HepG2 (cell line): ENCODE measurements around the gene MISP3. TPM values are rescaled to one million over a fixed set of nuclear protein-coding genes. Genes with fewer than 3 reads are reported as not detected.

Source experiments
- ATAC-seq: fragments of 200-7000 bp; cut with Tn5 transposase; 3 replicates; pipeline ENCODE4 v1.9.1; 2020; ENCODE audit warnings: mild to moderate bottlenecking, moderate library complexity
- BruUV-seq: library from RNA; stranded (reverse); fragments of 400-500 nt; replicated peaks from 2 replicates; lab custom pipeline; 2021; lab: Mats Ljungman, UMichigan
- CTCF ChIA-PET: fragments of 300-600 bp; formaldehyde crosslinking; extraction: SDS; loops from one replicate; lab custom pipeline; 2021; ENCODE audit warnings: low total read pairs, inconsistent platforms, low intra/inter-chr PET ratio; lab: Yijun Ruan, JAX
- POLR2A ChIA-PET: fragments of 350-600 bp; sonication (Branson Sonifier 250); formaldehyde crosslinking; loops from one replicate; lab custom pipeline; 2020; ENCODE audit warnings: antibody characterized with exemption, inconsistent platforms; lab: Yijun Ruan, JAX
- DNase-seq: peaks from one replicate; pipeline ENCODE4 v3.0.0-alpha.2; 2015; ENCODE audit warnings: low spot score
- FAIRE-seq: peaks from 3 replicates; lab custom pipeline; 2011; peaks lifted over from hg19 to GRCh38; lab: Jason Lieb, UNC
- H2AFZ ChIP-seq: one replicate; pipeline ENCODE4 v1.6.1; 2011; ENCODE audit warnings: low read length, inconsistent platforms
- H3K27ac ChIP-seq: fragments of 300-600 bp; 3 replicates; pipeline ENCODE4 v1.8.0; 2011; ENCODE audit warnings: mixed run types, mild to moderate bottlenecking, mixed read lengths, low read length, inconsistent platforms; ENCODE audit not compliant: insufficient read depth; ENCODE audit errors: extremely low read length
- H3K27me3 ChIP-seq, 2 experiments: fragments of 200-600 bp in 1 of 2; 2 replicates in 1 of 2; 3 replicates in 1 of 2; pipeline versions ENCODE4 v1.6.0 to v1.8.0; 2011; ENCODE audit warnings: low read length in 2 of 2, mild to moderate bottlenecking in 2 of 2, moderate library complexity in 2 of 2, inconsistent platforms in 1 of 2; ENCODE audit not compliant: insufficient read depth in 2 of 2, control insufficient read depth in 1 of 2
- H3K36me3 ChIP-seq, 2 experiments: fragments of 200-600 bp in 1 of 2; replicated peaks in 1 of 2; 2 replicates in 1 of 2; 3 replicates in 1 of 2; pipeline versions ENCODE4 v1.5.1 to v1.8.0; 2011; ENCODE audit warnings: low read length in 2 of 2, inconsistent platforms in 1 of 2; ENCODE audit not compliant: insufficient read depth in 2 of 2, control insufficient read depth in 1 of 2
- H3K4me1 ChIP-seq: 2 replicates; pipeline ENCODE4 v1.5.1; 2012; ENCODE audit warnings: low read length, inconsistent platforms; ENCODE audit not compliant: insufficient read depth
- H3K4me2 ChIP-seq: 2 replicates; pipeline ENCODE4 v1.6.0; 2011; ENCODE audit warnings: low read depth, low read length, inconsistent platforms
- H3K4me3 ChIP-seq, 3 experiments: fragments of 200-600 bp in 1 of 3; sonication (generic), shearing (Covaris generic) in 1 of 3; replicated peaks in 1 of 3; 2 replicates each; pipeline ENCODE4 v1.5.1; 2011 to 2016; ENCODE audit warnings: low read length in 3 of 3, inconsistent platforms in 2 of 3, low read depth in 2 of 3, mild to moderate bottlenecking in 2 of 3, control low read depth in 1 of 3, mixed read lengths in 1 of 3; ENCODE audit not compliant: insufficient read depth in 1 of 3
- H3K79me2 ChIP-seq: one replicate; pipeline ENCODE4 v1.6.1; 2011; ENCODE audit warnings: low read length, inconsistent platforms; ENCODE audit not compliant: insufficient read depth
- H3K9ac ChIP-seq: 2 replicates; pipeline ENCODE4 v1.6.0; 2011; ENCODE audit warnings: mild to moderate bottlenecking, low read depth, low read length, inconsistent platforms; ENCODE audit not compliant: insufficient read depth
- H3K9me3 ChIP-seq: 2 replicates; pipeline ENCODE4 v1.5.1; 2012; ENCODE audit warnings: mild to moderate bottlenecking, low read length
- H4K20me1 ChIP-seq: 2 replicates; pipeline ENCODE4 v1.6.0; 2011; ENCODE audit warnings: inconsistent platforms, mild to moderate bottlenecking, low read length, moderate library complexity; ENCODE audit not compliant: insufficient read depth
- AGO2 ChIP-seq: fragments of 200-400 bp; formaldehyde crosslinking; optimal IDR thresholded peaks from 2 replicates; pipeline ENCODE3; 2017; ENCODE audit warnings: mild to moderate bottlenecking, low read depth, low read length, moderate library complexity
- ZBTB38 ChIP-seq: sonication (generic); formaldehyde crosslinking; IDR thresholded peaks from 2 replicates; pipeline ENCODE4 v1.5.1; 2020; ENCODE audit warnings: mild to moderate bottlenecking, missing genetic modification reagents
- ZKSCAN5 ChIP-seq: sonication (generic); formaldehyde crosslinking; IDR thresholded peaks from 2 replicates; pipeline ENCODE4 v1.5.1; 2020; ENCODE audit warnings: mild to moderate bottlenecking, missing genetic modification reagents
- ZNF280D ChIP-seq: sonication (generic); formaldehyde crosslinking; IDR thresholded peaks from 2 replicates; pipeline ENCODE4 v1.5.1; 2020; ENCODE audit warnings: mild to moderate bottlenecking, missing genetic modification reagents
- WGBS: methylation state at CpG from one replicate; pipeline ENCODE4 v1.1.6; 2017; ENCODE audit warnings: low lambda C conversion rate; 5-methylcytosine and 5-hydroxymethylcytosine counted together
- in situ Hi-C: cut with HindIII; loops from 2 replicates; pipeline ENCODE4 v1.10.0; 2017; ENCODE audit warnings: low pct_unique_long_range_greater_than_20kb; ENCODE audit not compliant: extremely low pct_ligation_motif_present
- intact Hi-C: fragments of 100-400 bp; cut with micrococcal nuclease; formaldehyde crosslinking; loops from one replicate; pipeline ENCODE4 v1.10.0; 2022; ENCODE audit not compliant: unreplicated experiment
- polyA plus RNA-seq, 8 experiments: library from polyadenylated mRNA; depleted of rRNA in 3 of 8; stranded (reverse) in 7 of 8; unstranded in 1 of 8; fragments of >200 nt; fragmentation: Illumina TruSeq in 4 of 8; extraction: Trizol in 4 of 8; gene quantifications; 2 replicates each; pipeline versions ENCODE4 v1.2.1 to v1.2.3, GENCODE V29; 2011 to 2016; ENCODE audit warnings: low read depth in 4 of 8, missing spikeins in 1 of 8, mixed read lengths in 1 of 8; ENCODE audit not compliant: insufficient read depth in 1 of 8
- total RNA-seq, 5 experiments: library from RNA; depleted of rRNA; stranded (reverse); fragments of >200 nt; fragmentation: Illumina TruSeq; extraction: Trizol; gene quantifications; 2 replicates each; pipeline ENCODE4 v1.2.3, GENCODE V29; 2016; ENCODE audit warnings: low read depth in 1 of 5

The MISP3 gene
- total and polyA plus RNA-seq, 2 of the 13 experiments (the other 11 are each of a cell fraction or from before 2014, with no cell fraction given), result 2.5 to 5.4 TPM

- no peak for ATAC-seq
- peaks cover 3% of the 10 kb centered on the region for H3K79me2 ChIP-seq
- H3K9ac ChIP-seq, result no peak overlapping the region
- BruUV-seq, result no TSS peak
- in situ Hi-C loops, result loop anchor here (5.0 to 25.0 kb wide), 2 partner anchors 188 to 308 kb away; partner anchors contain the start of genes C19orf53 and MRI1
- intact Hi-C loops, result loop anchor here (5.0 kb wide), 1 partner anchor 63 kb away; the partner anchor contains the start of gene RFX1
- H3K27me3 ChIP-seq, result no peaks in the 10 kb centered on the region; a peak in 2 of 5 replicates
- no peak for DNase-seq
- peaks cover 11% of the 10 kb centered on the region for H3K4me1 ChIP-seq
- no peak overlapping the region for H3K27ac ChIP-seq
- 94% methylated on average over 42 of the region's 43 CpGs for WGBS
- CTCF ChIA-PET, result no interaction called here
- TF ChIP-seq ZNF280D (no peak), ZKSCAN5 (CRISPR knock-in tag) (no peak), ZBTB38 (peak; percentile 16; the same call in 1 of the 2 replicates), AGO2 (peak; percentile 21)
- POLR2A ChIA-PET, result interaction anchor here (1.2 to 5.2 kb wide), 2 partner anchors 9 to 18 kb away, joined by 3 to 62 read pairs; partner anchors contain the start of gene PALM3
- no peak for FAIRE-seq
- H3K4me2 ChIP-seq, result no peak overlapping the region
- H4K20me1 ChIP-seq, result no peaks in the 10 kb centered on the region
- H3K4me3 ChIP-seq, result no peak overlapping the region
- H2AFZ ChIP-seq, result no peak overlapping the region
- no peaks in the 10 kb centered on the region for H3K9me3 ChIP-seq
- H3K36me3 ChIP-seq, result no peaks in the 10 kb centered on the region
Observed at GRCh38 chr19:14070268-14071050, 2.1 kb upstream of the MISP3 start.
